Measurements from ENCODE around the gene RCVRN. TPM values are rescaled to one million over a fixed set of nuclear protein-coding genes. Genes with fewer than 3 reads are reported as not detected.

The RCVRN gene
- total and polyA plus RNA-seq, 5 donors: 0.27 to 1.4 (median 0.47) TPM

- Histone ChIP-seq H3K4me1 (ENCODE audit: control insufficient read depth, insufficient read depth, low read length) (no peaks in the 10 kb centered on the region), H3K4me3 (ENCODE audit: low read length) (no peak overlapping the region), H3K27ac (ENCODE audit: low read length) (no peak overlapping the region), H3K27me3 (ENCODE audit: control insufficient read depth, insufficient read depth) (no peaks in the 10 kb centered on the region), H3K9me3 (ENCODE audit: control insufficient read depth, low read length) (peaks cover 1% of the 10 kb centered on the region)
- intact Hi-C loops (cut with DNase I): loop anchor here in 2 of 4 donors (10.0 kb wide), 2 partner anchors 163 to 173 kb away; no protein-coding TSS in a partner anchor
- no peak for ATAC-seq
- 87% methylated on average over 13 of the region's 13 CpGs for WGBS
- DNase-seq: no peak
These were observed 7.6 kb downstream of the RCVRN start for GRCh38 chr17:9897372-9897968.

- no peak for DNase-seq
- Histone ChIP-seq H3K27me3 (ENCODE audit: control insufficient read depth, insufficient read depth) (no peaks in the 10 kb centered on the region), H3K27ac (ENCODE audit: low read length) (no peak overlapping the region), H3K4me1 (ENCODE audit: control insufficient read depth, insufficient read depth, low read length) (no peaks in the 10 kb centered on the region), H3K9me3 (ENCODE audit: control insufficient read depth, low read length) (peaks cover 1% of the 10 kb centered on the region), H3K4me3 (ENCODE audit: low read length) (no peak overlapping the region)
- intact Hi-C loops (cut with DNase I): loop anchor here in 2 of 4 donors (10.0 kb wide), 2 partner anchors 161 to 171 kb away; no protein-coding TSS in a partner anchor
- no peak for ATAC-seq
These were observed 9.1 kb downstream of the RCVRN start for GRCh38 chr17:9895923-9896322.

DNA sequence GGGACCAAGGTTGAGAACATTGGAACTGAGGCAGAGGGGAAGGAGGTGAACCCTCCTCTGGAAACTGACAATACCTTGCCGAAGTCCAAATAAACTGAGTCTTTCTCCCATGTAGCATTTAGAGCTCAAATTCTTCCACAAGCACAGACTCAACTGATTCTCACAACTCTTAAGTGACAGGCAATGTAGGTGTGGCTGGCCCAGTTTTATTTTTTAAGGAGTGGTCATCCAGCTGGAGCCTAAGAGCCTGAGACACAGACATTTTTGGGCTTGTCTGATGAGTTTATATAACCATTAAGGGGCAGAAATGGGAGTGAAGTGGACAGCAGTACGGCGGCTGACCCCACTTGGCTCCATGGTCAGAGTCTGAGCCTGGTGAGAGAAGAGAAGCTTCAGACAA, 10.8 kb downstream of the RCVRN start:
- ATAC-seq (no peak), DNase-seq (no peak)
- intact Hi-C loops (cut with DNase I): loop anchor here in 2 of 4 donors (10.0 kb wide), 2 partner anchors 159 to 169 kb away; no protein-coding TSS in a partner anchor

GRCh38 chr17:9893411-9894012, 11.6 kb downstream of the RCVRN start:
- intact Hi-C loops (cut with DNase I): loop anchor here in 2 of 4 donors (10.0 kb wide), 2 partner anchors 159 to 169 kb away; no protein-coding TSS in a partner anchor
- ATAC-seq (no peak), DNase-seq (no peak)
- WGBS: 49% methylated on average over 3 of the region's 3 CpGs
- Histone ChIP-seq H3K9me3 (ENCODE audit: control insufficient read depth, low read length) (peaks cover 1% of the 10 kb centered on the region), H3K4me3 (ENCODE audit: low read length) (no peak overlapping the region), H3K27me3 (ENCODE audit: control insufficient read depth, insufficient read depth) (no peaks in the 10 kb centered on the region), H3K27ac (ENCODE audit: low read length) (no peak overlapping the region), H3K4me1 (ENCODE audit: control insufficient read depth, insufficient read depth, low read length) (no peaks in the 10 kb centered on the region)

More for the DNA sequence above, 10.8 kb downstream of the RCVRN start:
- no peaks in the 10 kb centered on the region for H3K4me1 ChIP-seq (ENCODE audit: control insufficient read depth, insufficient read depth, low read length)
- peaks cover 1% of the 10 kb centered on the region for H3K9me3 ChIP-seq (ENCODE audit: control insufficient read depth, low read length)
- no peaks in the 10 kb centered on the region for H3K27me3 ChIP-seq (ENCODE audit: control insufficient read depth, insufficient read depth)
- H3K4me3 ChIP-seq (ENCODE audit: low read length): no peak overlapping the region
- no peak overlapping the region for H3K27ac ChIP-seq (ENCODE audit: low read length)
- WGBS: 93% methylated on average over 3 of the region's 3 CpGs

- 15% methylated on average over 2 of the region's 2 CpGs for WGBS
- intact Hi-C loops (cut with DNase I): loop anchor here in 2 of 4 donors (10.0 kb wide), 2 partner anchors 155 to 165 kb away; no protein-coding TSS in a partner anchor
These were observed 14.9 kb downstream of the RCVRN start for GRCh38 chr17:9890124-9890523.

GRCh38 chr17:9887508-9887907, 17.6 kb downstream of the RCVRN start:
- no peak for ATAC-seq
- 93% methylated on average over 8 of the region's 8 CpGs for WGBS

More at GRCh38 chr17:9890124-9890523, 14.9 kb downstream of the RCVRN start:
- H3K9me3 ChIP-seq (ENCODE audit: control insufficient read depth, low read length): peaks cover 1% of the 10 kb centered on the region
- H3K4me3 ChIP-seq (ENCODE audit: low read length): no peak overlapping the region
- H3K27me3 ChIP-seq (ENCODE audit: control insufficient read depth, insufficient read depth): no peaks in the 10 kb centered on the region
- ATAC-seq: peak; percentile 44 to 56
- H3K27ac ChIP-seq (ENCODE audit: low read length): no peak overlapping the region
- no peaks in the 10 kb centered on the region for H3K4me1 ChIP-seq (ENCODE audit: control insufficient read depth, insufficient read depth, low read length)
- peak in 1 of 3 donors; percentile 63 for DNase-seq

GRCh38 chr17:9886141-9886930, 18.7 kb downstream of the RCVRN start:
- intact Hi-C loops (cut with DNase I): no loop called here
- Histone ChIP-seq H3K27me3 (ENCODE audit: control insufficient read depth, insufficient read depth) (no peaks in the 10 kb centered on the region), H3K4me1 (ENCODE audit: control insufficient read depth, insufficient read depth, low read length) (no peaks in the 10 kb centered on the region), H3K4me3 (ENCODE audit: low read length) (no peak overlapping the region), H3K27ac (ENCODE audit: low read length) (no peak overlapping the region), H3K9me3 (ENCODE audit: control insufficient read depth, low read length) (peaks cover 1% of the 10 kb centered on the region)
- peak in 1 of 2 donors; percentile 32 for ATAC-seq
- WGBS: 46% methylated on average over 5 of the region's 5 CpGs
- DNase-seq: no peak

More at GRCh38 chr17:9887508-9887907, 17.6 kb downstream of the RCVRN start:
- Histone ChIP-seq H3K4me1 (ENCODE audit: control insufficient read depth, insufficient read depth, low read length) (no peaks in the 10 kb centered on the region), H3K9me3 (ENCODE audit: control insufficient read depth, low read length) (peaks cover 1% of the 10 kb centered on the region), H3K27ac (ENCODE audit: low read length) (no peak overlapping the region), H3K27me3 (ENCODE audit: control insufficient read depth, insufficient read depth) (no peaks in the 10 kb centered on the region), H3K4me3 (ENCODE audit: low read length) (no peak overlapping the region)
- intact Hi-C loops (cut with DNase I): no loop called here
- DNase-seq: no peak

DNA sequence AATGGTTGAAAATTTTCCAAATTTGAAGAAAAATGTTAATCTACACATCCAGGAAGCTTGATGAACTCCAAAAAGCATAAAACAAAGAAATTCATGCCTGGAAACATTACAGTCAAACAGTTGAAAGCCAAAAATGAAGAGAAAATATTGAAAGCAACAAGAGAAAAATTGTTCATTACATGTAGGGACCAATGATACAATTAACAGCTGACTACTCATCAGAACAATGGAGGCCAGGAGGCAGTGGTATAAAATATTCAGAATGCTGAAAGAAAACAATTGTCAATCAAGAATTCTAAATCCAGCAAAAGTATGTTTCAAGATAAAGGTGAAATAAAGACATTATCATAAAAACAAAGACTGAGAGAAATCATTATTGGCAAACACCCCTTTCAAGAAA, 21.6 kb downstream of the RCVRN start:
- no peaks in the 10 kb centered on the region for H3K27me3 ChIP-seq (ENCODE audit: control insufficient read depth, insufficient read depth)
- H3K4me1 ChIP-seq (ENCODE audit: control insufficient read depth, insufficient read depth, low read length): no peaks in the 10 kb centered on the region
- intact Hi-C loops (cut with DNase I): no loop called here
- ATAC-seq (no peak), DNase-seq (no peak)
- peaks cover 1% of the 10 kb centered on the region for H3K9me3 ChIP-seq (ENCODE audit: control insufficient read depth, low read length)
- H3K4me3 ChIP-seq (ENCODE audit: low read length): no peak overlapping the region
- no peak overlapping the region for H3K27ac ChIP-seq (ENCODE audit: low read length)

DNA sequence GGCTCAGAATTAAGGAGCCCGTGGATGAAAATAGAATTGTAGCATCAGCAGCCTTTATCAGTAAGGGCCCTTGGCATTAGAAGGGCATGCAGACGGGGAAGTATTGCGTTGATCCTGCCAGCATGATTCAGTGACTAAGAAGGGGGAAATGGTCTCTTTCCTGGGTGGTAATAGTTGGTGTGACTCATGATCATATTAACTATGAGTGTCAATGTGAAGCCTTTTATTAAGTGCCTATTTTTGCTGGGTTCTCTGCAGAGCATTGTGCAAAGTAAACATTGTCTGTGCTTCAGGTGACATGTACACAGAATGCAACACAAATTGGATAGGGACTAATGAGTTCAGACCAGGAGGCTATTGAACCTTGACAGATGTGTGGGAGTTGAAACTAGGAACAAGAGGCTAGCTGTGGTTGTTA, 24.5 kb downstream of the RCVRN start:
- intact Hi-C loops (cut with DNase I): no loop called here
- H3K4me1 ChIP-seq (ENCODE audit: control insufficient read depth, insufficient read depth, low read length): no peaks in the 10 kb centered on the region
- DNase-seq (no peak), ATAC-seq (peak; percentile 52 to 88)
- peaks cover 1% of the 10 kb centered on the region for H3K9me3 ChIP-seq (ENCODE audit: control insufficient read depth, low read length)
- H3K4me3 ChIP-seq (ENCODE audit: low read length): no peak overlapping the region
- no peaks in the 10 kb centered on the region for H3K27me3 ChIP-seq (ENCODE audit: control insufficient read depth, insufficient read depth)
- 40% methylated on average over 3 of the region's 3 CpGs for WGBS
- H3K27ac ChIP-seq (ENCODE audit: low read length): no peak overlapping the region

- H3K4me1 ChIP-seq (ENCODE audit: control insufficient read depth, insufficient read depth, low read length): no peaks in the 10 kb centered on the region
- no peaks in the 10 kb centered on the region for H3K9me3 ChIP-seq (ENCODE audit: control insufficient read depth, low read length)
- intact Hi-C loops (cut with DNase I): no loop called here
- DNase-seq (no peak), ATAC-seq (no peak)
- H3K4me3 ChIP-seq (ENCODE audit: low read length): no peak overlapping the region
- H3K27ac ChIP-seq (ENCODE audit: low read length): no peak overlapping the region
- H3K27me3 ChIP-seq (ENCODE audit: control insufficient read depth, insufficient read depth): no peaks in the 10 kb centered on the region
- WGBS: 84% methylated on average over 8 of the region's 8 CpGs
These were observed 26.1 kb downstream of the RCVRN start for GRCh38 chr17:9878786-9879525.
